Raji (cell line): Measurements from ENCODE around the gene VIPAS39.

Experiments
- POLR2A ChIP-seq: IDR thresholded peaks from 2 replicates; pipeline ENCODE4 v1.6.1; 2011; ENCODE audit warnings: low read depth, low read length, control low read depth; ENCODE audit not compliant: insufficient read depth

Gene VIPAS39

GRCh38 chr14:77457522-77458248 lies at the start of gene VIPAS39, which contains the start of gene AHSA1:
VIPAS39 (minus strand) TSS chr14:77457601; CDS start chr14:77454102, 3,499 bp downstream.
AHSA1 (plus strand) TSS chr14:77458093; CDS start chr14:77458190, 97 bp downstream.
- peak; percentile 88 for TF ChIP-seq POLR2A

DNA sequence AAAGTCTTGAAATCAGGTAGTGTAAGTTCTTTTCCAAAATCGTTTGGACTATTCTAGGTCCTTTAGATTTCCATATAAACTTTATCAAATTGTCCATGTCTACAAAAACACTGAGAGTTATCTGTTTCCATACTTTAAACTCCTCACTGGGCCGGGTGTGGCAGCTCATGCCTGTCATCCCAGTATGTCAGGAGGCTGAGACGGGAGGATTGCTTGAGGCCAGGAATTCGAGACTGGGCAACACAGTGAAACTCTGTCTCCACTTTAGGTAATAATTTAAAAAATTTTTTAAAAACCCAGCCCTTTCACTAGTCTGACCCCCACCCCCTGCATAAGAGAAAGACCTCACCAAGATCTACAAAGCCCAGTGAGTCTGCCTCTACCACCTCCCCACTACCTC lies 47.6 kb upstream of the VIPAS39 start:
- TF ChIP-seq POLR2A, result no peak

- no peak for TF ChIP-seq POLR2A
These were observed 45.7 kb upstream of the VIPAS39 start for GRCh38 chr14:77503138-77503537.

DNA sequence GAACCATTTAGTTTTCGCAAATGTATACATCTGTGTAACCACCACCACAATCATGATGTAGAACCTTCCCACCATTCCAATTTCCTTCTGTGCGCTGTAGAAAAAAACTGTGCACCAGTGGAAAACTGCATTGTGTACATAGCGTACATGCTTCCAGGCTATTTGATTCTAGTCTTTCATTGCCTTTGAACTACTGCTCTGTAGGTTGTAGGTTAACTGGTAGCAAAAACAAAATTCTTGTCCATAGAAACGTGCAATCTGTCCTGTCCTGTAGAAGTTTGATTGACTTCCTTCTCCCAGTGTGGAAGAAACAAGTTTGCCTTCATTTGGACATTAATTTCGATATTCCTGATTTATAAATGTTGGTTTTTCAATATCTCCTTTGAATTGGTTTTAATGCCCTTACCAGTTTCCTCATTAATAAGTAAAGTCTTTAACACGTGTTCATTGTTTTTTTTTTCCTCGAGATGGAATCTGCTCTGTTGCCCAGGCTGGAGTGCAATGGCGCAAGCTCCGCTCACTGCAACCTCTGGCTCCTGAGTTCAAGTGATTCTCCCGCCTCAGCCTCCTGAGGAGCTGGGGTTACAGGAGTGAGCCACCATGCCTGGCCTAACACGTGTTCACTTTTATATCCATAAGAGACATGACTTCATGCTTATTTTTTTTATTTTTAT lies 44.8 kb upstream of the VIPAS39 start:
- no peak for TF ChIP-seq POLR2A

DNA sequence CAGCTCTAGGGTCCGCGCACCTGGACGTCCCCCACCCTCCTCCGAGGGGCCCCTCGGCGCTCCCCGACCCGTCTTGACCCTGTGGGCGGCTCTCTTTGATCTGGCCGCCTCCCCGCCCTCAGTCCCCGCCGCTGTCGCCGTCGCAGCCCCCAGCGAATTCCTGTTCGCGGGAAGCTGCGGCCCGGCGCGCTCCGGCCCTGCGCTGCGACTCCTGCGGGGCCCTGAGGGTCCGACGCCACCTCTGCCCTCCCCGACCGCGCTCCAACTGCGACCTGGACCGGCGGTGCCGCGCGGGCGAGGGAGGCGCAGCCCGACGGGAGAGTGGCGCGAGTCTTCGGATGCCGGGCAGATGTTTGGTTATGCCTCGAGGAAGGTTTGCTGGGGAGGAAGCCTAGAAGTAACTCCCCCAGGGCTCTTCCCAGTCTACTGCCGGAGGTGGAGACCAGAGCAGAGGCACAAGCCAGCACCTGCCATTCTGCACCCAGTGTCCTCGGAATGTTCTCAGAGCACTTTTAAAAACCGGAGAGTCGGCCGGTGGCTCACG lies 41.7 kb upstream of the VIPAS39 start:
- no peak for TF ChIP-seq POLR2A

- no peak for TF ChIP-seq POLR2A
These were observed 40.9 kb upstream of the VIPAS39 start, which contains the start of gene ISM2 for GRCh38 chr14:77498120-77498979. ISM2 (minus strand) TSS chr14:77498816; CDS start chr14:77498793, 23 bp downstream.

DNA sequence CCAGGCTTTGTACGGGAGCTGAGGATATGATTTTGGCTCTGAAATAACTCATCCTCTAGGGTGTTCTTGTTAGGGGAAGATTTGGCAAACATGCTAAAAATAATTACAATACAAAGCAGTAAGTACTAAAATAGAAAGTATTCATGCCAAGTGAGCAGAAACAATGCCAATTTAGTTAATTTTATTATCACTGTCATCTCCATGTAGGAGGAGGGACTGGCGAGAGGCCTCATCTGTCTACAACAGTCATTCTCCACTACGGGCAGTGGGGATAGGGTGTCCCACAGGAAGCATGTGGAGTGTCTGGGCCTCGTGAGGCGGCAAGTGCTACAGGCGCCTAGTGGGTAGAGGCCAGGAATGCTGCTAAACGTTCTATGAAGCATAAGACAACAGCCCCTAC lies 37.9 kb upstream of the VIPAS39 start:
- TF ChIP-seq POLR2A, result no peak

- no peak for TF ChIP-seq POLR2A
These were observed 33.7 kb upstream of the VIPAS39 start for GRCh38 chr14:77491056-77491455.

DNA sequence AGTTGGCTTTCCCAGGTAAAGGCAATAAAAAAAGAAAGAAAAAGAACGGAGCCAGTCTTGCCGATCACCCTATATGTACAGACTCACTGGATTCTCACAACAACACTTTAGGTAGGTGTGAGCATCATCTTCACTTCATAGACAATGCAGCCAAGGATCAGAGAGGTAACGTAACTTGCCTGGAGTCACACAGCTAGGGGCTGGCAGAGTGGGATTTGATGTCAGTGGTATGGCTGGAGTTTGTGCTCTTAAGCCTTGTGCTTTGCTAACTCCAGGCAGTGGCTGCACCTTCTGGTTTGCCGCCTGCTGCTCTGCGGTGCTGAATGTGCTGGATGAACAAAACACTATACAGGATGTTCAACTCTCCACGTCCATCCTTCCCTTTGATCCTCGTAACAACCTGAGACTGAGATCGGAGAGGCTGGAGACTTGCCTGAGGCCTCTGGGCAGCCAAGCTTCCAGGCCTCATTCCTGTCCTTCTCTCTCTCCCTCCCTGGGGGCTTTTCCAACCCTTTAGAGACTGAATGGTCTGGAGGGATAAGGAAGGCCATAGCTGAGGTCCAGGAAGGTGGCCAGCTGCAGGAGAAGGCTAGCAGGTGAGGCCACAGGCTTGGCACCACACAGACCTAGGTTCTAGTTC lies 33.1 kb upstream of the VIPAS39 start:
- TF ChIP-seq POLR2A, result no peak

DNA sequence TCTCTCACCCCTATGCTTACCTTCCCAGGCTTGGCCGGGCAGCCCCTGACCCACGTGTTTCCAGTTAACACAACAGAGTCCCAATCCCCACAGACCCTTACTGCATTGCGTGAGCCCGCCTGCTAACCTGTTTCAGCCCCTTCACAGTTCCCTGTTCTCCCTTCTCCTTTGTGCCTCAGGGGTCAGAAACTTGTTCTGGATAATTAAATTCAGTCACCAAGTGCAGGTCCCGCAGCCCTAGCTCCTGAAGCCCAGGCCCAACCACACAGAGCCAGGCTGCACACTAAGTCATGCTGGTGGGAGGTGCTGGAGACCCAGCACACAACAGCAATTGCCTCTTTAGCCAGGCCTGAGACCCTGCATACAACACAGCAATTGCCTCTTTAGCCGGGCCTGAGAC lies 31.6 kb upstream of the VIPAS39 start:
- TF ChIP-seq POLR2A, result no peak

- no peak for TF ChIP-seq POLR2A
These were observed 31.2 kb upstream of the VIPAS39 start for GRCh38 chr14:77488558-77488957.

DNA sequence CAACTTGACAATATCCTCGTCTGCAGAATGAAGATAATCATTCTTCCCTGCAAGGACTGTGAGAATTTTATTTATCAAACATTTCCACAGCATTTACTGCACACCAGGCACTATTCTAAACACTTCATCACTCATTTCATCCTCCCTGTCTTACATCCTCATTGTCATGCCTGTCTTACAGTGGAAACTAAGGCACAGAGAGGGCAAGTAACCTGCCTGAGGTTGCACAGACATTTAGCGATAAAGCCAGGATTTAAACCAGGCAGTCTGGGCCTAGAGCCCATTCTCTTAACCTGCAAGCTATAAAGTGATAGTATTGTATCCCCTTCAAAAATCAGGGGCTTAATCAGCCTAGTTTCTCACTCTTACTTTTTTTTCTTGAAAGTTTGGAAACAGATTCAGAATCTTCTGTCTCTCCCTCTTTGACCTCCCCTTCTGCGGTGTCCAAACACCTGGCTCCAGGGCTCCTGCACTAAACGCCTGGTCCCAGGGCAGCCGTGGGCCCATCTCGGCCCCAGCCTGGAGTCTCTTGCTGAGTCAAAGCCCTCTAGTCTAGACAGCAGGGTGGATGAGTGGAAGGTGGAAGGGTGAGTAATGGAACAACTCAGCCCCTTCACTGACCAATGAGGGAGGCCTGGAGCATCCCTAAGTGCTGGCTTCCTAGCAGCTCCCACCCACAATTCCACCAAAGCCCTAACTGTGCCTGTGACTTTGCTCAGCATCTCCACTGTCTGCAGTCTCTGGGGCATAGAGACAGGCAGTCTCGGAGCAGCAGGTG lies 28.7 kb upstream of the VIPAS39 start:
- TF ChIP-seq POLR2A, result no peak

DNA sequence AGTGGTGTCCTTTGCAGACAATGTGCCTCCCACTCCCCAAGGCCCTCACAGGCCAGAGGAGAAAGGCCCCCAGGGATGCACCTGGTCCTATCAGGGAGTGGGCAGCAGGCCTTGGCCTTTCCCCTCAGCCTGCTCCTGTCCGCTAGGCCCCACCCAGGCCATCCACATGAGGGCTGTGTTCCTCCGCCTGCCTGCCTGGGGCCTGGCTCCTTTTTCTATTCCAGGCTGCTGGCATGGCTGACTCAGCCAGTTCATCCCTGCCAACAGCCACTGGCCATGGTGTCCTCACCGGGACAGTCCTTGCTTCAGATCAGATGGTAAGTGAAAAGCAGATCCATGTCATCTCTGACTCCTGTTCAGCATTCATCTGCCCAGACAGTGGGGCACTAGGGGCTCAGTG lies 27.9 kb upstream of the VIPAS39 start:
- TF ChIP-seq POLR2A, result no peak

- no peak for TF ChIP-seq POLR2A
These were observed 25.0 kb upstream of the VIPAS39 start for GRCh38 chr14:77482422-77482821.
